Osteoblast (primary cell): ENCODE results near the gene KDF1. TPM values are rescaled to one million over a fixed set of nuclear protein-coding genes. Genes with fewer than 3 reads are reported as not detected.

Experiments
- DNase-seq: peaks from one replicate; pipeline ENCODE4 v3.0.0; 2011; ENCODE audit warnings: low spot score, mixed read lengths; ENCODE audit not compliant: insufficient read length; ENCODE audit errors: missing footprints
- H2AFZ ChIP-seq: 2 replicates; pipeline ENCODE4 v1.6.0; 2011; ENCODE audit warnings: mild to moderate bottlenecking, low read length
- H3K27ac ChIP-seq: 2 replicates; pipeline ENCODE4 v1.5.1; 2011; ENCODE audit warnings: mild to moderate bottlenecking, low read depth, low read length, moderate library complexity
- H3K27me3 ChIP-seq: 2 replicates; pipeline ENCODE4 v1.6.0; 2012; ENCODE audit warnings: mild to moderate bottlenecking, control low read depth, inconsistent platforms, low read length, moderate library complexity; ENCODE audit not compliant: insufficient read depth
- H3K36me3 ChIP-seq: 2 replicates; pipeline ENCODE4 v1.5.1; 2011; ENCODE audit warnings: mild to moderate bottlenecking, low read length, control low read depth, moderate library complexity; ENCODE audit not compliant: insufficient read depth
- H3K4me1 ChIP-seq: 2 replicates; pipeline ENCODE4 v1.5.1; 2011; ENCODE audit warnings: mild to moderate bottlenecking, low read length, control low read depth, moderate library complexity; ENCODE audit not compliant: insufficient read depth
- H3K4me2 ChIP-seq: 2 replicates; pipeline ENCODE4 v1.6.0; 2011; ENCODE audit warnings: mild to moderate bottlenecking, low read length; ENCODE audit not compliant: insufficient read depth
- H3K4me3 ChIP-seq: fragments of 200-600 bp; sonication (generic); 3 replicates; pipeline ENCODE4 v1.5.1; 2012; ENCODE audit warnings: mild to moderate bottlenecking, low read length, inconsistent platforms; ENCODE audit not compliant: insufficient read depth
- H3K79me2 ChIP-seq: 2 replicates; pipeline ENCODE4 v1.6.0; 2012; ENCODE audit warnings: mild to moderate bottlenecking, low read length, control low read depth, inconsistent platforms; ENCODE audit not compliant: insufficient read depth
- H3K9me3 ChIP-seq: 2 replicates; pipeline ENCODE4 v1.5.1; 2011; ENCODE audit warnings: low read depth, low read length, control low read depth
- H4K20me1 ChIP-seq: 2 replicates; pipeline ENCODE4 v1.6.0; 2012; ENCODE audit warnings: mild to moderate bottlenecking, low read length, control low read depth; ENCODE audit not compliant: insufficient read depth
- total RNA-seq: library from RNA; depleted of rRNA; stranded (reverse); fragments of >200 nt; gene quantifications from 2 replicates; pipeline ENCODE4 v1.2.3, GENCODE V29; 2012
- TF ChIP-seq, protein P1 (sequence below): IDR thresholded peaks from 2 replicates; pipeline ENCODE4 v1.5.1; 2011; ENCODE audit warnings: mild to moderate bottlenecking, low read depth, low read length, moderate library complexity; ENCODE audit errors: extremely low read depth

The KDF1 gene
- total RNA-seq, 1 donor, result not detected

DNA sequence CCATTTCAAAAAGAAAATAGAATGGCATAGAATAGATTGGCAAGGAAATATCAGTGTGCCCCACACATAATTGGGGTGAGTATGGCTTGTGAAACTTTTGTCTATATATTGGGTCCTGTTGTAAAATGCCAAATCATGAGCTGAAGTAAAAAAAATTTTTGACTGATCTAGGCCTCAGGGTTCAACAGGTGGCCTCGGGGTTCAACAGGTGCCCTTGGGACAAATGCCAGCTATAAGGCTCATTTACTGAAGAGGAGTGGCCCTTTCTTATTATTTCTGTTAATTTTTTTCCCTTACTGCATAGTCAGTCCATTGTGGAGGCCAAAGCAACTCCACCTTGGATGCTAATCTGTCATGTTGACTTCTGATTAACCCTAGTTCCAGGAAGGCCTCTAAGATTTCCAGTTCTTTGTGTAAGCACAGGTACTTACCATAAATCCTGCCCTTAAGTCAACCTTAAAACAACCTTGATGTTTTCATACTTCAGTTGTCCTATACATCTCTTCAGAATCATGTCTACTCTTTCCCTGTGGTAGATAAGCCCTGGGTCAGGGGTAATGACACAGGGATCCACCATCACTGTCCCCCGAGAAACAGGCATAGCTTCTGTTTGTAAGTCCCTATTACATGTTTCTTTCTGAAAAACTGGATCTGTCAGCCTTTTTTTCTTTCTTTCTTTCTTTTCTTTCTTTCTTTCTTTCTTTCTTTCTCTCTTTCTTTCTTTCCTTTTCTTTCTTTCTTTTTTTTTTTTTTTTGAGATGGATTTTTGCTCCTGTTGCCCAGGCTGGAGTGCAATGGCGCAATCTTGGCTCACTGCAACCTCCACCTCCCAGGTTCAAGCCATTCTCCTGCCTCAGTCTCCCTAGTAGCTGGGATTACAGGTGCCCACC is 16.6 kb upstream of the KDF1 start:
- Histone ChIP-seq H4K20me1 (no peaks in the 10 kb centered on the region), H2AFZ (no peak overlapping the region), H3K27ac (no peak overlapping the region), H3K79me2 (no peaks in the 10 kb centered on the region), H3K4me1 (no peaks in the 10 kb centered on the region), H3K36me3 (no peaks in the 10 kb centered on the region), H3K4me3 (no peak overlapping the region), H3K27me3 (peaks cover 2% of the 10 kb centered on the region), H3K9me3 (no peaks in the 10 kb centered on the region), H3K4me2 (no peak overlapping the region)
- TF ChIP-seq, protein P1, sequence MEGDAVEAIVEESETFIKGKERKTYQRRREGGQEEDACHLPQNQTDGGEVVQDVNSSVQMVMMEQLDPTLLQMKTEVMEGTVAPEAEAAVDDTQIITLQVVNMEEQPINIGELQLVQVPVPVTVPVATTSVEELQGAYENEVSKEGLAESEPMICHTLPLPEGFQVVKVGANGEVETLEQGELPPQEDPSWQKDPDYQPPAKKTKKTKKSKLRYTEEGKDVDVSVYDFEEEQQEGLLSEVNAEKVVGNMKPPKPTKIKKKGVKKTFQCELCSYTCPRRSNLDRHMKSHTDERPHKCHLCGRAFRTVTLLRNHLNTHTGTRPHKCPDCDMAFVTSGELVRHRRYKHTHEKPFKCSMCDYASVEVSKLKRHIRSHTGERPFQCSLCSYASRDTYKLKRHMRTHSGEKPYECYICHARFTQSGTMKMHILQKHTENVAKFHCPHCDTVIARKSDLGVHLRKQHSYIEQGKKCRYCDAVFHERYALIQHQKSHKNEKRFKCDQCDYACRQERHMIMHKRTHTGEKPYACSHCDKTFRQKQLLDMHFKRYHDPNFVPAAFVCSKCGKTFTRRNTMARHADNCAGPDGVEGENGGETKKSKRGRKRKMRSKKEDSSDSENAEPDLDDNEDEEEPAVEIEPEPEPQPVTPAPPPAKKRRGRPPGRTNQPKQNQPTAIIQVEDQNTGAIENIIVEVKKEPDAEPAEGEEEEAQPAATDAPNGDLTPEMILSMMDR, result no peak
- DNase-seq, result no peak

- no peaks in the 10 kb centered on the region for H3K79me2 ChIP-seq
- H3K27me3 ChIP-seq, result peaks cover 16% of the 10 kb centered on the region
- DNase-seq, result no peak
- H3K4me1 ChIP-seq, result no peaks in the 10 kb centered on the region
- no peaks in the 10 kb centered on the region for H3K9me3 ChIP-seq
- no peak overlapping the region for H2AFZ ChIP-seq
- no peak overlapping the region for H3K27ac ChIP-seq
- no peak overlapping the region for H3K4me3 ChIP-seq
- H3K4me2 ChIP-seq, result no peak overlapping the region
- H3K36me3 ChIP-seq, result no peaks in the 10 kb centered on the region
- TF ChIP-seq, protein P1, result no peak
- H4K20me1 ChIP-seq, result no peaks in the 10 kb centered on the region
Observed at GRCh38 chr1:26972821-26973220, 12.6 kb upstream of the KDF1 start.

DNA sequence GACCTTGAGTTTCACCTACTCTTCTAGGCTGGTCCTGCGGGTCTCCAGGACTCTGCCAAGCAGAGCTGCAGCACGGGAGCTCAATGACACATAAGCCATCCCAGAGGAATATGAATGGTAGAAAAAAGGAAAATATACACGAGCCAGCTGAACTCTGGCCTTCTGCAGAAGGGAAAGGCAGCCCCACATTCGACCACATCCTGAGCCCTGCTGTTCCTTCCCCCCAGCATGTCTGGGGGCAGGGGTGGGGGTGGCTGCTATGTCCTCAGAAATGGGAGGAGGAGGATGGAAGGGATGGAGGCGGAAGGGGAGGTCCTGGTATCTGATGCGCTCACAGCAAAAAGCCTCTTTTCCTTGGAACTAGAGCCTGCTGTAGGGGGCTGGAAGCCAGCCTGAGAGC is 12.1 kb upstream of the KDF1 start:
- Histone ChIP-seq H3K4me3 (no peak overlapping the region), H3K36me3 (no peaks in the 10 kb centered on the region), H3K9me3 (no peaks in the 10 kb centered on the region), H4K20me1 (no peaks in the 10 kb centered on the region), H3K27me3 (peaks cover 16% of the 10 kb centered on the region), H3K27ac (no peak overlapping the region), H3K4me2 (no peak overlapping the region), H3K4me1 (no peaks in the 10 kb centered on the region), H3K79me2 (no peaks in the 10 kb centered on the region), H2AFZ (no peak overlapping the region)
- TF ChIP-seq, protein P1, result no peak
- DNase-seq, result no peak

GRCh38 chr1:26971590-26971989 is 11.3 kb upstream of the KDF1 start:
- Histone ChIP-seq H3K36me3 (no peaks in the 10 kb centered on the region), H3K9me3 (no peaks in the 10 kb centered on the region), H3K27ac (no peak overlapping the region), H3K27me3 (peaks cover 18% of the 10 kb centered on the region), H2AFZ (no peak overlapping the region), H3K4me3 (no peak overlapping the region), H3K79me2 (no peaks in the 10 kb centered on the region), H4K20me1 (no peaks in the 10 kb centered on the region), H3K4me2 (no peak overlapping the region), H3K4me1 (no peaks in the 10 kb centered on the region)
- TF ChIP-seq, protein P1, result no peak
- no peak for DNase-seq
